Measurements from ENCODE around the gene NAA80.

Gene NAA80

GRCh38 chr3:50327943-50328691, 28.9 kb upstream of the NAA80 start, which contains the start of gene TUSC2:
Gene TUSC2 (minus strand): TSS chr3:50328223. CDS start chr3:50328099, 124 bp downstream.
- in situ Hi-C loops (cut with MboI; ENCODE audit: low pct_unique_long_range_greater_than_20kb, low sequenced_read_pairs, unreplicated experiment): no loop called here
- TF ChIP-seq, protein P1, sequence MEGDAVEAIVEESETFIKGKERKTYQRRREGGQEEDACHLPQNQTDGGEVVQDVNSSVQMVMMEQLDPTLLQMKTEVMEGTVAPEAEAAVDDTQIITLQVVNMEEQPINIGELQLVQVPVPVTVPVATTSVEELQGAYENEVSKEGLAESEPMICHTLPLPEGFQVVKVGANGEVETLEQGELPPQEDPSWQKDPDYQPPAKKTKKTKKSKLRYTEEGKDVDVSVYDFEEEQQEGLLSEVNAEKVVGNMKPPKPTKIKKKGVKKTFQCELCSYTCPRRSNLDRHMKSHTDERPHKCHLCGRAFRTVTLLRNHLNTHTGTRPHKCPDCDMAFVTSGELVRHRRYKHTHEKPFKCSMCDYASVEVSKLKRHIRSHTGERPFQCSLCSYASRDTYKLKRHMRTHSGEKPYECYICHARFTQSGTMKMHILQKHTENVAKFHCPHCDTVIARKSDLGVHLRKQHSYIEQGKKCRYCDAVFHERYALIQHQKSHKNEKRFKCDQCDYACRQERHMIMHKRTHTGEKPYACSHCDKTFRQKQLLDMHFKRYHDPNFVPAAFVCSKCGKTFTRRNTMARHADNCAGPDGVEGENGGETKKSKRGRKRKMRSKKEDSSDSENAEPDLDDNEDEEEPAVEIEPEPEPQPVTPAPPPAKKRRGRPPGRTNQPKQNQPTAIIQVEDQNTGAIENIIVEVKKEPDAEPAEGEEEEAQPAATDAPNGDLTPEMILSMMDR (IDR thresholded peaks at IDR 0.05; ENCODE audit: extremely low read depth, insufficient read depth, missing control alignments): no peak
- DNase-seq (ENCODE audit: low spot score): peak; percentile 98

- TF ChIP-seq, protein P1 (IDR thresholded peaks at IDR 0.05; ENCODE audit: extremely low read depth, insufficient read depth, missing control alignments): no peak
- in situ Hi-C loops (cut with MboI; ENCODE audit: low pct_unique_long_range_greater_than_20kb, low sequenced_read_pairs, unreplicated experiment): no loop called here
- no peak for DNase-seq (ENCODE audit: low spot score)
Observed at GRCh38 chr3:50327129-50327528, 27.9 kb upstream of the NAA80 start.

DNA sequence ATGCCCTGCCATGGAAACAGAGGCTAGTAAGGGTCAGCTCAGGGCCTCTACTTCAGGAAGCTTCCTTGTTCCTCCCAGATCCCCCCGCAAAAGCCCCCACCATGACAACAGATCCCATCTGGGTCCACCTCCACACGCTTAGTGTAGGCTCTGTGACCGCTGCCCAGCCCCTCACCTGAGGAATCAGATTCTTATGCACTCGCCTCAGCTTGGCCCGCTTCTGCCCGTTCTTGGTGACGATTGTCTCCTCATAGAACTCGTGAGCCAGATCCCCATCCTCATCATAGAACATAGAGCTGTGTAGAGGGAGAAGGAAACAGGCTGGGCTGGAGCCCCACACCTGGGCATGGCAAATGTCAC, 27.0 kb upstream of the NAA80 start:
- no peak for DNase-seq (ENCODE audit: low spot score)
- TF ChIP-seq, protein P1 (IDR thresholded peaks at IDR 0.05; ENCODE audit: extremely low read depth, insufficient read depth, missing control alignments): no peak
- in situ Hi-C loops (cut with MboI; ENCODE audit: low pct_unique_long_range_greater_than_20kb, low sequenced_read_pairs, unreplicated experiment): no loop called here

DNA sequence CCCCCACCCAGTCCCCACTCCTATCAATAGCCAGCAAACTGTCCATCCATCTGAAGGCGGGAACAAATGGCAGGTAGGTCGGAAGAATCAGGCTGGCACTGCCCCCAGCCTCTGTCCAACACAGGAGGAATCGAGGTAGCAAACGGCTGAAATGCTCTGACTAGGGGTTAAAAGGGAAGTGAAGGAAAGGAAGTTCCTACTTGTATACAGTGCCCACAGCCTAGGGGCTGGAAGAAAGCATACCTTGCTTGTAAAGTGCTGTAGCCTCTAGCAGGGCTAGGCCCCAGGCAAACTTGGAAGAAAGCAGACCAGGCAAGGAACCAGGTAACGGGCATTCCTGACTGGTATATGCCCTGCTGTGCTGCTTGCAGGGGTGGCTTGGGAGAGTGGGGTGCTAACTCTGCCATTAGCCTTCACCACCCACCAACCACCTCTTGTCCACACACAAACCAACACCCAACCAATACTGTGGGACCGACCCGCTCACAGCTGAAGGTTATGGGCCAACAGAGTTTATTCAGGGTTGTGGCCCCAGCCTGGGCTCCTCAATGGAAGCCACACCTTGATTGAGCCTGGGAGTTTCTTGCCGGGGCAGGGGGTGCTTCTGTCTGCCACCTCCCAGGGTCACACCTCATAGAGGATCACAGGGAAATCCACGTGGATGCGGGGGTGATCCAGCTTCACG, 26.4 kb upstream of the NAA80 start:
- no peak for DNase-seq (ENCODE audit: low spot score)
- in situ Hi-C loops (cut with MboI; ENCODE audit: low pct_unique_long_range_greater_than_20kb, low sequenced_read_pairs, unreplicated experiment): no loop called here
- TF ChIP-seq, protein P1 (IDR thresholded peaks at IDR 0.05; ENCODE audit: extremely low read depth, insufficient read depth, missing control alignments): no peak

- in situ Hi-C loops (cut with MboI; ENCODE audit: low pct_unique_long_range_greater_than_20kb, low sequenced_read_pairs, unreplicated experiment): no loop called here
- no peak for DNase-seq (ENCODE audit: low spot score)
- TF ChIP-seq, protein P1 (IDR thresholded peaks at IDR 0.05; ENCODE audit: extremely low read depth, insufficient read depth, missing control alignments): no peak
Observed at GRCh38 chr3:50325113-50325480, 25.9 kb upstream of the NAA80 start.

GRCh38 chr3:50324351-50325112, 25.3 kb upstream of the NAA80 start:
- TF ChIP-seq, protein P1 (IDR thresholded peaks at IDR 0.05; ENCODE audit: extremely low read depth, insufficient read depth, missing control alignments): peak; percentile 83
- in situ Hi-C loops (cut with MboI; ENCODE audit: low pct_unique_long_range_greater_than_20kb, low sequenced_read_pairs, unreplicated experiment): no loop called here
- peak; percentile 80 for DNase-seq (ENCODE audit: low spot score)
